ENCODE results near the gene SCG2.
"Not testable (repeated sequence)": the region's sequence is repeated elsewhere in the genome, so short reads cannot be mapped to it uniquely, and the experiment has no call there.

SCG2 gene

DNA sequence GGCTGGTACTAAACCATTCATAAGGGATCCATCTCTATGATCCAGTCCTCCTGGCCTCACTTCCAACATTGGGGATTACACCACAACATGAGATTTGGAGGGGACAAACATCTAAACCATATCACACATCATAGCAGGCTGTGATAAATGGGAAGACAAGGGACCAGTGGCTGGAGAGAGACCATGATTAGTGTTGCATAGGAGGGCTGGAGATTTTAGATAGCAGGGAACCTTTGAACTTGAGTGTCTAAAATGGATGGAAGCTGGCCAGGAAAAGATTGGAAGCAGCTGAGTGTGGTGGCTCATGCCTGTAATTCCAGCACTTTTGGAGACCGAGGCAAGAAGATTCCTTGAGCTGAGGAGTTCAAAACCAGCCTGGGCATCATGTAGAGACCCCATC, 12.4 kb upstream of the SCG2 start:
- DNase-seq, result no peak
- in situ Hi-C loops (cut with MboI; ENCODE audit: low pct_unique_long_range_greater_than_20kb, low sequenced_read_pairs), result no loop called here

DNA sequence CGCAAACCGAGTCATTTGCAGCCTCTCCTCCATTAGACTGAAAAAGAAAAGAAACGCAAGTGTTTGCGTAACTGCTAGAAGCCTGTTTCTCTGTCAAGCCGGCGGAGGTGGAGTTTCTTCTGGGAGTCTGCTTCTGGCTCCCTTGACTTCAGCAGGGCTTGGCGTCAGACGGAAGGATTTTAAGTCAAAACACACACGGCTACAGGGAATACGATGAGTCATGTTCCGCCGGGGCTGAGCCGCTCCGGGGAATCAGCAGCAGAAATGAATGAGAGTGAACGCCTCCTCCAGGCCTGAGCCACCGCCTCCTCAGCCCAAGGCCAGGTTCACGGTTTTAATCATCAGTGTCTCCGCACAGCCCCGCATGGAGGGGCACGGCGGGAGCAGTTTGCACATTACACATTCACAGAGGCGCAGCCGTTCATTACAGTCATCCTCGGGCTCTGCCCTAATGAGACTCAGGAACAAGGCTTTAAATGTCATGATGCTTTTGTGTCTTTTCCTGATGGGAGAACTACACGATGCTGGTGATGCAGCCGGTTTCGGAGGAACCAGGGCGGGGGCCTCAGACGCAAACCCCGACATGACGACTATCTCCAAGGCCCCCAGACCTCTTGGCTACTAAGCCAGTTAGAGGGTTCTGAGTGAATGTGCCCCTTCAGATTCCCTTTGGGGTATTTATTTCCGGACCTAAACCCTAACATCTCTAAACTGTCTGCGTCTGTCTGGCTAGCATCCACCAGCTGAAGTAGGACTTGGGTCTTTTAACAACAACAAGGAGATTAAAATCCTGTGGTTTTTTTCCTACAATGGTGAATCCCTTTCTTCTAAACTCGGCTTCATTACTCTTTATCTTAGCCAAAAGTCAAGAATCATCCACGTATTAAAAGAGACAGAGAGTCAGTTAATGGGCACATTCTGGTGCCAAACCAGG, 11.1 kb upstream of the SCG2 start:
- in situ Hi-C loops (cut with MboI; ENCODE audit: low pct_unique_long_range_greater_than_20kb, low sequenced_read_pairs), result no loop called here
- peak; percentile 6 for DNase-seq

DNA sequence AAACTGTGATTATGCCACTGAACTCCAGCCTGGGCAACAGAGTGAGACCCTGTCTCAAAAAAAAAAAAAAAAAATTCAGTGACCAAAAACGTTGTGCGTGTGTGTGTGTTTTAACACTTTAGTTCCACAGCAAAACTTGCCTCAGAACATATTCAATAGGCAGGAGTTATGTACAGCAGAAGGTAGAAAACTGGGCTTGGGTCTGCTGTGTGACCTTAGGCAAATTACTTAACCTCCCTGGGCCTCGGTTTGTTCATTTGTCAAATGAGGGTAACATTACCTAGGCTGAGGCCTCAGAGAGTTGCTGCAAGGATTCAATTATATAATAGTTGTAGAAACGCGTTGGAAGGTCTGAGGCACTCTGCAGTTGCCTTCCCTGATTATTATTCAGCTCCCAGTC, 10.3 kb upstream of the SCG2 start:
- in situ Hi-C loops (cut with MboI; ENCODE audit: low pct_unique_long_range_greater_than_20kb, low sequenced_read_pairs), result no loop called here
- DNase-seq, result no peak

DNA sequence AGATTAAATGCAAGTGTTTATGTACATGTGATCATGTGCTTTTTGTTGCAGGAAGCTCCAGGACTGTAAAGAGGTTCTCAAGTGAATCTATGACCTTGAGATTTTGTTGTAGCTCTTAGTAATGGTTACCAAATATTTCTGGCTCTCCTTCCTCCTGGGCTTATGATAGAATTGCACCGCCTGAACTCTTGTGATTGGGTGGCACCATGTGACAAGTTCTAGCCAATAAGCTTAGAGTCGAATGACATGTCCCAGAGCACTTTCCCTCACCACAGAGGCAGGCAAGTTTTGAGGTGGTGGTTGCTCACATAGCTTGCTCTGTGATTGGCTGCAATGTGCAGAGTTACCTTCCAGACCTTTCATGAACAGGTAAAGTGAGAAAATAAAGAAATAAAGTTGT, 8.9 kb upstream of the SCG2 start:
- DNase-seq, result no peak
- in situ Hi-C loops (cut with MboI; ENCODE audit: low pct_unique_long_range_greater_than_20kb, low sequenced_read_pairs), result no loop called here

DNA sequence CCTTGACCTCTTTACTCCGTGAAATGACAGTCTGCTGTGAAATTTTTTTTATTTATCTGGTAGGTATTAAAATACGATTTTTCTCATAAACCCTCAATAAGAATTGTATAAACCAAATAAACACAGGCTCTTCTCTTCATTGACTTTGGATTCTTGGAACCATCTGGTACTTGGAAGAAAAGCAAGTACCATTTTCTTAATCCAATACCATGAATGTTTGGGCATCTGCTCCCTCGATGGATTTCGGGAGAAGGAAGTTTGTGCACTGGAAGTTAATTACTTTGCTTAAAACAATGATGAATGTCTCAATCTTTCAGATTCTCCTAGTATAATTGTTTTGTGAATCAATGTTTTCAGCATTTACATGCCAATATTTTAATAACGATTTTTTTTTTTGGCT, 5.3 kb upstream of the SCG2 start:
- DNase-seq, result no peak
- in situ Hi-C loops (cut with MboI; ENCODE audit: low pct_unique_long_range_greater_than_20kb, low sequenced_read_pairs), result no loop called here

DNA sequence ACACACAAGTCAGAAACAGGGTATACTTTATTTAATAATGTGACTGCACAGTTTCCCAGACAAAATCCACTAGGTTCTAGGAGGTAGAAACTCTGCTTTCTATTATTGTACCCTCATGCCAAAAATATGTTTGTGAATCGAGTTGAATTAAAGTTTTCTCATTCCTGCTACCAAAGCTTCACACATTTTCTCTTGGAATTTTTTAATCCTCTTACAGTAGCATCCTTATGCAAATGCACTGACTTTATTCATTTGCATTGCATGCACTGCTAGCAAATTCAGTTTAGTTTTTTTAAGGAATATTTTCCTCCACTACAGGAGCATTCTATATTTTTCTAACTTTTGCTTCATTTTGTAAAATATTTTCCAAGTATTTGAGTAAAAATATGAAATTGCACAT, 4.8 kb upstream of the SCG2 start:
- in situ Hi-C loops (cut with MboI; ENCODE audit: low pct_unique_long_range_greater_than_20kb, low sequenced_read_pairs), result no loop called here
- DNase-seq, result no peak

DNA sequence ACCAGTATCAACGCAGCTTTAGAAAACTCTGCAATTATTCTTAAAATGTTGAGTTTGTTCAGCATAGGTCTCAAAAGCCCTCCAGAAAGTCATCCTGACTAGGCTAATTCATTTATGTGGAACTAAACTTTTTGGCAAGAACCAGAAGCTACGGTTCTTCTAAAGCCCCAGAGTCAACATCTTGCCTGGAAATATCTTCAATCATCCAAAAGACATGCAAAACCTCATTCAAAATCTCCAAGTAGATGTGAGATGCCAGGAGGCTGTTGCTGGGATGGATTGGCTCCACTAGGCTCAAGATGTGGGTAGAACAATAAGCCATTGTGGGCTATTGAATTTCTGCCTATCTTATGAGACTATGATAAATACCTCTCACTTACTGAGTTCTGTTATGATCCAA, 2.1 kb upstream of the SCG2 start:
- no peak for DNase-seq
- in situ Hi-C loops (cut with MboI; ENCODE audit: low pct_unique_long_range_greater_than_20kb, low sequenced_read_pairs), result no loop called here

DNA sequence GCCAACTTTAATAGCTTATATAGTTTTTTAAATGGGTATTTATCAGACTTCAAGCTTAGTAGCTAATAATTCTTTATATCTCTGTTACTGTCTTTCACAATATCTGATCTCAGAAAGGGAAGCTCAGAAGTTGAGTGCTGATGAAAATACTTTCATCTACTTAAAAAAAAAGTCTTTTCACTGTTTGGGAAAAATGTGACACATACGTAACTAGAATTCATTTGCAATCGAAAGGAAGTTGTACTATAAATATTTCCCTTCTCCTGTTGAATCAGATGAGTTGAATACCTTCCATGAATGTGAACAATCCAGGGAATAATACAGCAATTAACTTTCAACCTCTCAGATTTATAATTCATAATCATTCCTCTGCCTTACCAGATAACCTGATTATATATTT, 811 bp upstream of the SCG2 start:
- in situ Hi-C loops (cut with MboI; ENCODE audit: low pct_unique_long_range_greater_than_20kb, low sequenced_read_pairs), result no loop called here
- DNase-seq, result no peak

DNA sequence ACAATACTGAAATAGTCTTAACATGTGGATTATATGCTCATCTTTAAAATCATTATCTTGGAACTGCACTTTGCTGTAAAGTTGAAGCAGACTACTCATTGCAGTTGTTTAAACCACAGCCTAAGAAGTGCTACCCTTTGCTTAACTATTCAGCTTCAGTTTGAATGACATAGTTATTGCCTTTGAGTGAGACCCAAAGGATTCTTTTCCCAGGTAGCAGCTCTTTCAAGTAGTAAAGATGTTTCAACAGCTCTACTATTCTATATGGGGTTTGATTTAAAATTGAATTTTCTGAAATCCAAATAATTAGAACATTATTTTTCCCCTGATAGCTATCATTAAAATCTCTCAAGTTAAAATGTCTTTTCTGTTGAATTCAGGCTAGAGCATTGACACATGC, 1.1 kb downstream of the SCG2 start:
- in situ Hi-C loops (cut with MboI; ENCODE audit: low pct_unique_long_range_greater_than_20kb, low sequenced_read_pairs), result no loop called here
- no peak for DNase-seq

DNA sequence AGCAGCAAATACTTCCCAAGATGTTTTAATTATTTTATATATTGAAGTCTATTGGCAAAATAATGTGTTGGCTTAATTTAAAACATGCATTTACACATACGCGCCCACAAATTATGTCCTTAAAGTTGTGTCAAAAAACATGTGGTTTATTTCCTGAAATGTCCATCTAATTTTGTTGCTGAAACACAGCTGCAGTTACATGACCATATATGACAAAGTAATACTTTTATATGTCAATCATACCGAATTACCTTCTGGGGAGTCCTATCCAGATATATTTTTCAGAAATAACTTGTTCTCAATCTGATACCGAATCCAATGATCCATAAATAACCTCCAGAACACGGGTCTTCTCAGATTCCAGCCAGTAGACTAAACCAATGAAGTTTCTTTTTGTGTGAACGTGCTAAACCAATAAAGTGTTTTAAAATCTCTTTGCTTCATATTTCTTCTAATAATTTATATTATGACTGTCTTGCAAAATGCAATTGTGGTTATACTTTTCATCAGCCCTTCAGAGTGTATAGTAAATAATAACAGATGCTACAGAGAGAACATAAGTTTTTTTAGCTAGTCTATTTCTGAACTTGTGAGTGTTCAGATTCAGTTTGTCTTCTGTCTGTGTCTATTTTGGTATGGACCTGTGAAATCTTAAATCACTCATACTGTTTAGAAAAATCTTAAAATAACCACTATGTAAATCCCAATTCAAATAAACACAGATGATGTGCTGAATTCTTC, 2.4 kb downstream of the SCG2 start:
- no peak for DNase-seq
- in situ Hi-C loops (cut with MboI; ENCODE audit: low pct_unique_long_range_greater_than_20kb, low sequenced_read_pairs), result no loop called here

DNA sequence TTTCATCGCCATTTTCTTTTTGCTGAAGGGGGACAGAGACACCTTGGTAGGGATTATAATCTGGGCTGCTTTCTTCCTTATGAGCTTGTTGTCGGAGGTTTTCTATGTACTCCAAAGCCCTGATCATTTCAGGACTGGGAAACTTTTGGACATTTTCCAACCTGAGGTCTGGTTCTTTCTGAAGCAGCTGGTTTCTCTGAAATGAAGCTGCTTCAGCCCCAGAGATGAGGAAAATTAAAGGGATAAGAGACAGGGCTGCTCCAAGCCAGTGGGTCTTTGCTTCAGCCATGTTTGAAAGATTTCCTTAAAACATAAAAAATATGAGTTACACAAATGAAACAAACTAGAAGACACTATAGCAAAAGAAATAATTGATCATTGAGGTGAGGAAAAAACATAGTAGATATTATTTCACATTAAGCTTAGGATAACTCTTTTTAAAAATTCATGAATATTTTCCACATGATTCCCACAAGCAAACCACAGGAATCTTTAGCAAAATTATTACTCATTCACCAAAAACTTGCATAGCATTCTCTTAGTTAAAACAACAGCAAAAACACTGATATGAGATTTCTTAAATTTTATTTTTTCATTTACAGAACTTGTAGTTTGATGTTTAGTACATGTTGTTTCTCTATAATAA, 3.0 kb downstream of the SCG2 start:
- in situ Hi-C loops (cut with MboI; ENCODE audit: low pct_unique_long_range_greater_than_20kb, low sequenced_read_pairs), result no loop called here
- no peak for DNase-seq

DNA sequence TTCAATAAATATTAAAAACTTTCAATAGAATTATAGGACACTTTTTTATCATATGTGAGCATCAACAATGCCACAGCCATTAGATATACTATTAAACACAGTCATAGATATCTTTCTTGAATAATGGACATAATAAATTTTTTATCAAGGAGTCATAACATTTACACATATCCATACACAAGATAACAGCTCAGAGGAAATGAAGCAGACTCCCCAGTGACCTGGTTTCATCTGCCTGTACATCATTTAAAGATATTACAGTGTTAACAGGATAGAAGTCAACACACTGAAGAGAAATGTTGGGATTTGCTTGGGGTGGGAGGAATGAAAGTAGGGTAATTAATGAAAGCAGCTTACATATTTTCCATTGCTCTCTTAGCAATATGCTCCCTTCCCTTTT, 5.1 kb downstream of the SCG2 start:
- DNase-seq, result no peak
- in situ Hi-C loops (cut with MboI; ENCODE audit: low pct_unique_long_range_greater_than_20kb, low sequenced_read_pairs), result no loop called here

DNA sequence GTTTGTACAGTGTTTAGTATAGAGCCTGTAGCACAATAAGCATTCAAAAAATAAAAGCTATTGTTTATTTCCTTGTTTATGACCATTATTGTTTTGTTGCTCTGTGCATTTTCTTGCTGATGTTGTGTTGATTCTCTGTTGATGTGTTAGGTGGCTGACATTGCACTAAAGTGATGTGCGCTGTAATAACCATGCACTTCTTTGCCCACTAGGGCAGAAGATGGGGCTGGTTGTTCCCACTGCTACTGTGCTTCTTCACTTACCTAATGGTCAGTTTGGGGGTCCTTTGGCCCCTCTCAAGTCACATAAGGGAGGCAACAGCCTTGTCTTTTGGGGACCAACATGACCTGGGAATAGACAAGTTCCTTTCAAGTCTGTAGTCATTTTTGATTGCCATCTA, 6.0 kb downstream of the SCG2 start:
- in situ Hi-C loops (cut with MboI; ENCODE audit: low pct_unique_long_range_greater_than_20kb, low sequenced_read_pairs), result no loop called here

DNA sequence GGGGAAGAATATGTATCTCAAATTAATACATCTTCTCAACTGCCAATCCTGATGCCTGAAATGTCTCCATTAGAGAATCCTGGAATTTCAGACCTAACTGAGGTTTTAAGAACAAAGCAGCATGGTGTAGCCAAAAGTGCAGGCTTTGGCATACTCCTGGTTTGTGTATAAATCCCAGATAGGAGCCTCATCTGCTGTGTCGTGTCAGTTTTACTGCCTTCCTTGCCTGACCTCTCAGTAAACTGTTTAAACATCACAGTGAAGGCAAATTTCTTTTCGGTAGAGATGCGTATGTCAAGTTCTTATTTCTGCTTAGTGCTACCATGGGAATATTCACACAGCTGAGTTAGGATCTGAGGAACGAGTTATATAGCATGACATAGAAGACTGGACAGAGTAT, 7.3 kb downstream of the SCG2 start:
- DNase-seq, result no peak
- in situ Hi-C loops (cut with MboI; ENCODE audit: low pct_unique_long_range_greater_than_20kb, low sequenced_read_pairs), result no loop called here

More for the DNA sequence above, 6.0 kb downstream of the SCG2 start:
- no peak for DNase-seq

DNA sequence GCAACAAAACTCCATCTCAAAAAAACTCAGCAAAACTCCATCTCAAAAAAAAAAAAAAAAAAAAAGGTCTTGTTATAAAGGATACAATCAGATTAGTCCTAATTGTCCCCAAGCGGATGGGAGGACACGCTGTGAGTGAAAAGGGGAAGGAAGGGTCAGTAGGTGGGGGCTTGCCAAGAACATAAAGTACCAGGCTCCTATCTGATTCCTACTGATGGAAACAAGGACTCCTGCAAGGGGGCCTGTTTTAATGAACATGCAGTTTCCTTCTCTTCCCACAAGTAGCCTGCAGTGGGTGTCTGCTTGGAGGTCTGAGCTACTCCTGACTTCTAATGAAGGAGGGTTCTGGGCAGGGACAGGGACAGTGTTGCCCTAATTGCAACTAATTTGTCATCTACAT, 7.9 kb downstream of the SCG2 start:
- in situ Hi-C loops (cut with MboI; ENCODE audit: low pct_unique_long_range_greater_than_20kb, low sequenced_read_pairs), result no loop called here
- peak; percentile 2 for DNase-seq

DNA sequence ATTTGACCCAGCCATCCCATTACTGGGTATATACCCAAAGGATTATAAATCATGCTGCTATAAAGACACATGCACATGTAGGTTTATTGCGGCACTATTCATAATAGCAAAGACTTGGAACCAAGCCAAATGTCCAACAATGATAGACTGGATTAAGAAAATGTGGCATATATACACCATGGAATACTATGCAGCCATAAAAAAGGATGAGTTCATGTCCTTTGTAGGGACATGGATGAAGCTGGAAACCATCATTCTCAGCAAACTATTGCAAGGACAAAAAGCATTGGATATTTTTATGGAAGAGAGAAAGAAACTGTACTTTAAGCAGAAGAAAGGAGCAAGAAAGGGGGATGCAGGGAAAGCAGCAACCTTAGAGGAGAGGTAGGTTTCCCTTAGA, 9.5 kb downstream of the SCG2 start:
- in situ Hi-C loops (cut with MboI; ENCODE audit: low pct_unique_long_range_greater_than_20kb, low sequenced_read_pairs); DNase-seq: not testable (repeated sequence)

DNA sequence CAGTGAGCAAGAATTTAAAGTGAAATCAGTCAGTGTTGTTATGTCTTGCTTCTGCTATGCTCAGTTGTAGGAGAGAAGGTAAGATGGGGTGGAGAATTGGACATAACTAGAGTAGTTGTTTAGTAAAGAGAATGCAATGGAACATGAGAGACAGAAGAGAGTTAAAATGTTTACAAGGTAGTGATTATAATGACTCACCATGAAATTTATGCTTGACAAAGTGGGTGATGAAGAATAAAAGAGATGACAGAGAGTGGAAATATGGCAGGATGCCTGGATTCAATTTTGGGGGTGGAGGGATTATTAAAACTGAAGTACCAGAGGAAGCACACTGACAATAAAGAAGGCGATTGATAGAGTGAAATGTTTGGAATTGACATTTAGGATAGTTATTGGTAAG, 10.6 kb downstream of the SCG2 start:
- in situ Hi-C loops (cut with MboI; ENCODE audit: low pct_unique_long_range_greater_than_20kb, low sequenced_read_pairs), result no loop called here
- no peak for DNase-seq

DNA sequence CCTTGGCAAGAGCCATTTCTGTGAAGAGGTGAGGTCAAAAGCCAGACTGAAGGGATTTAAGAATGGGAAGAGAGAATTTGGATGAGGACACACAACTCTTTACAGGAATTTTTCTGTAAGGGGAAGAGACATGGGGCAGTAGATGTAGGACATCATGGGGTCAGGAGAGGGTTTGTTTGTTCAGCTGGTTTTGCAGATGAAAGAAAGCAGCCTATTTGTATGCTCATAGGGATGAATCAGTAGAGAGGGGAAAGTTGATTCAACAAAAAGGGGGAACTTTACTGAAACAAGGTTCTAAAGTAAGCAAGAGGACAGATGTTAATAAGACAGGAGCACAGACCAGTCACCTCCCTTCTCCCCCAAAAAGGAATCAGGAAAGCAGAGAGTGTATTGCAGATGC, 11.2 kb downstream of the SCG2 start:
- in situ Hi-C loops (cut with MboI; ENCODE audit: low pct_unique_long_range_greater_than_20kb, low sequenced_read_pairs), result no loop called here
- DNase-seq, result no peak

DNA sequence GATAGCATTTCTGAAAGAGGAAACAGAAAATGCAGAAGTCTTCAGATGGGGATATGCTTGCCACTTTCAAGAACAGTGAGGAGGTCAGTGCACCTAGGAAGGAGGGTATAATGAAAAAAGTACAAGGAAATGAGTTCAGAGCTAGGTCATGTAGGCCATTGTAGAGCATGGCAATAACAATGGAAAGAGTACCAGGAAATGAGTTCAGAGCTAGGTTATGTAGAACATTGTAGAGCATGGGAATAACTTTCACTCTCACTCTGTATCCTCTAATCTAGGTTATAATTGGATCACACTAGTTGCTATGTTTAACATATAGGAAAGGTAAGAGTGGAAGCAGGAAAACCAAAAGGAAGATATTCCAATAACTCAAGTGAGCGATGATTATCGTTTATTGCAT, 12.3 kb downstream of the SCG2 start:
- no peak for DNase-seq
- in situ Hi-C loops (cut with MboI; ENCODE audit: low pct_unique_long_range_greater_than_20kb, low sequenced_read_pairs), result no loop called here

DNA sequence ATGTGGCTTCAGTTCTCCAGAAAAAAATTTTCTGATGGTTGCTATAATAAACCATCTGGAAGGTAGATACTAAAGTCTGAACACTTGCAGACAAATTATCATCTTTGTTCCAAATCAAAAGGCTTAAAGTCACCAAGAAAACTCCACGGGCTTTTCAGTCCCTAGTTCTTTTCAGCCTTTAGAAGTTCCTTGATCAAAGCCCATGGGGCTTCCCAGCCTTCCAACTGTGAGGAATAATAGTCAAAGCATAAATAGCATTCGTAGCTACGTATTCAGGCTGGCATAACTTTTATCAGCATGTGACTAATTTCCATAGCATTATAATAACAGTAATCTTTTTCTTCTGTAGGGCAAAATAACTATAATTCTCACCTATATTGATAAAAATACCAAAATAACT, 13.9 kb downstream of the SCG2 start:
- DNase-seq, result no peak
- in situ Hi-C loops (cut with MboI; ENCODE audit: low pct_unique_long_range_greater_than_20kb, low sequenced_read_pairs), result no loop called here
